PC-3 (cell line): ENCODE data around the gene MSANTD7. TPM values are rescaled to one million over a fixed set of nuclear protein-coding genes. Genes with fewer than 3 reads are reported as not detected.

Experiments
- ATAC-seq: fragments of 200-7000 bp; cut with Tn5 transposase; 2 replicates; pipeline ENCODE4 v1.9.1; 2020; ENCODE audit warnings: mild to moderate bottlenecking, moderate library complexity
- BruUV-seq: library from RNA; stranded (reverse); fragments of 400-500 nt; replicated peaks from 2 replicates; lab custom pipeline; 2021; lab: Mats Ljungman, UMichigan
- CTCF ChIA-PET: fragments of 300-600 bp; sonication (Branson Sonifier 250); formaldehyde crosslinking; loops from one replicate; lab custom pipeline; 2022; ENCODE audit warnings: antibody characterized with exemption; lab: Charles Lee
- POLR2A ChIA-PET: fragments of 300-600 bp; sonication (Branson Sonifier 250); formaldehyde crosslinking; loops from one replicate; lab custom pipeline; 2022; ENCODE audit warnings: antibody characterized with exemption; ENCODE audit not compliant: unreplicated experiment; lab: Charles Lee
- DNase-seq: peaks from one replicate; pipeline ENCODE4 v3.0.0-alpha.2; 2015
- H2AFZ ChIP-seq: fragments of 300-600 bp; sonication (generic); 2 replicates; pipeline ENCODE4 v1.6.0; 2016; ENCODE audit warnings: antibody characterized with exemption, low read length
- H3F3A ChIP-seq: fragments of 300-600 bp; sonication (generic); one replicate; pipeline ENCODE4 v1.6.0; 2017; ENCODE audit warnings: antibody characterized with exemption, low read length, control low read depth, mild to moderate bottlenecking; ENCODE audit not compliant: unreplicated experiment
- H3K27ac ChIP-seq: fragments of 300-600 bp; sonication (generic); 2 replicates; pipeline ENCODE4 v1.5.1; 2016; ENCODE audit warnings: mild to moderate bottlenecking, low read length
- H3K27me3 ChIP-seq: fragments of 300-600 bp; sonication (generic); 2 replicates; pipeline ENCODE4 v1.6.1; 2016; ENCODE audit warnings: low read length, mixed read lengths
- H3K36me3 ChIP-seq: fragments of 300-600 bp; sonication (generic); 2 replicates; pipeline ENCODE4 v1.6.1; 2016; ENCODE audit warnings: low read depth, mixed run types, low read length, mixed read lengths
- H3K4me1 ChIP-seq: fragments of 300-600 bp; sonication (generic); 2 replicates; pipeline ENCODE4 v1.5.1; 2016; ENCODE audit warnings: low read length; ENCODE audit not compliant: insufficient read depth
- H3K4me2 ChIP-seq: fragments of 300-600 bp; sonication (generic); 2 replicates; pipeline ENCODE4 v1.6.0; 2016; ENCODE audit warnings: low read length
- H3K4me3 ChIP-seq: fragments of 300-600 bp; sonication (generic); 2 replicates; pipeline ENCODE4 v1.5.1; 2016; ENCODE audit warnings: mild to moderate bottlenecking, low read length, mixed read lengths
- H3K79me2 ChIP-seq: fragments of 300-600 bp; sonication (generic); 2 replicates; pipeline ENCODE4 v1.6.1; 2017; ENCODE audit warnings: low read length, mixed read lengths
- H3K9ac ChIP-seq: fragments of 300-600 bp; sonication (generic); 2 replicates; pipeline ENCODE4 v1.6.0; 2016; ENCODE audit warnings: mild to moderate bottlenecking, low read length
- H3K9me2 ChIP-seq: fragments of 300-600 bp; sonication (generic); replicated peaks from 2 replicates; pipeline ENCODE4 v1.6.1; 2016; ENCODE audit warnings: mixed run types, low read length, mixed read lengths
- H3K9me3 ChIP-seq: fragments of 300-600 bp; sonication (generic); 2 replicates; pipeline ENCODE4 v1.6.1; 2016; ENCODE audit warnings: low read length, mixed read lengths
- H4K20me1 ChIP-seq: fragments of 300-600 bp; sonication (generic); 2 replicates; pipeline ENCODE4 v1.6.1; 2016; ENCODE audit warnings: low read length, mixed read lengths
- CTCF ChIP-seq: fragments of 300-600 bp; sonication (generic); conservative IDR thresholded peaks from 2 replicates; pipeline ENCODE4 v1.5.1; 2017; ENCODE audit warnings: antibody characterized with exemption, low read depth, mild to moderate bottlenecking, low read length
- EZH2 ChIP-seq: fragments of 300-600 bp; sonication (generic); IDR thresholded peaks from one replicate; pipeline ENCODE4 v1.6.1; 2017; ENCODE audit warnings: antibody characterized with exemption, mild to moderate bottlenecking, low read length; ENCODE audit not compliant: unreplicated experiment
- EZH2phosphoT487 ChIP-seq: fragments of 300-600 bp; sonication (generic); IDR thresholded peaks from 2 replicates; pipeline ENCODE4 v1.6.1; 2018; ENCODE audit warnings: mild to moderate bottlenecking, antibody characterized with exemption, low read length, borderline replicate concordance
- intact Hi-C: fragments of 100-400 bp; cut with micrococcal nuclease; formaldehyde crosslinking; loops from 2 replicates; pipeline ENCODE4 v1.9.0; 2023
- total RNA-seq: library from RNA; depleted of rRNA; stranded (reverse); fragments of >200 nt; gene quantifications from 2 replicates; pipeline ENCODE4 v1.2.3, GENCODE V29; 2014

Gene MSANTD7
- total RNA-seq, 1 experiment from 2014 or later = 10.7 TPM

- Histone ChIP-seq H2AFZ (no peak overlapping the region), H3K27me3 (no peaks in the 10 kb centered on the region), H4K20me1 (peaks cover 3% of the 10 kb centered on the region; the same call in 1 of the 2 replicates), H3K27ac (no peak overlapping the region), H3K79me2 (peaks cover 32% of the 10 kb centered on the region), H3K4me1 (peaks cover 6% of the 10 kb centered on the region; the same call in 1 of the 2 replicates), H3K9me2 (no peaks in the 10 kb centered on the region), H3K9me3 (no peaks in the 10 kb centered on the region), H3K36me3 (peaks cover 14% of the 10 kb centered on the region; the same call in 1 of the 2 replicates), H3F3A (no peaks in the 10 kb centered on the region), H3K9ac (no peak overlapping the region), H3K4me2 (no peak overlapping the region), H3K4me3 (no peak overlapping the region)
- DNase-seq (no peak), ATAC-seq (no peak)
- no TSS peak for BruUV-seq
- intact Hi-C loops = no loop called here
- no peak for TF ChIP-seq EZH2phosphoT487
- TF ChIP-seq EZH2 = no peak
- TF ChIP-seq CTCF = no peak
- CTCF ChIA-PET = no interaction called here
- POLR2A ChIA-PET = no interaction called here
These were observed 2.1 kb downstream of the MSANTD7 start for GRCh38 chr10:14840178-14840577.

- Histone ChIP-seq H3K9me2 (no peaks in the 10 kb centered on the region), H2AFZ (no peak overlapping the region), H3F3A (no peaks in the 10 kb centered on the region), H3K9me3 (no peaks in the 10 kb centered on the region), H4K20me1 (peaks cover 3% of the 10 kb centered on the region; the same call in 1 of the 2 replicates), H3K27me3 (no peaks in the 10 kb centered on the region), H3K9ac (no peak overlapping the region), H3K27ac (no peak overlapping the region), H3K4me3 (no peak overlapping the region), H3K4me2 (no peak overlapping the region), H3K4me1 (no peaks in the 10 kb centered on the region), H3K36me3 (peaks cover 14% of the 10 kb centered on the region; the same call in 1 of the 2 replicates), H3K79me2 (peaks cover 29% of the 10 kb centered on the region)
- DNase-seq = no peak
- TF ChIP-seq CTCF = no peak
- TF ChIP-seq EZH2 = no peak
- TF ChIP-seq EZH2phosphoT487 = no peak
- POLR2A ChIA-PET = no interaction called here
- intact Hi-C loops = no loop called here
- CTCF ChIA-PET = no interaction called here
- no TSS peak for BruUV-seq
- no peak for ATAC-seq
These were observed 5.4 kb downstream of the MSANTD7 start for GRCh38 chr10:14843327-14843988.

- peaks cover 14% of the 10 kb centered on the region for H3K79me2 ChIP-seq
- no peak overlapping the region for H3K9ac ChIP-seq
- no peak overlapping the region for H3K4me3 ChIP-seq
- intact Hi-C loops = no loop called here
- CTCF ChIA-PET = no interaction called here
- H3F3A ChIP-seq = no peaks in the 10 kb centered on the region
- no peak overlapping the region for H3K4me2 ChIP-seq
- POLR2A ChIA-PET = no interaction called here
- no peak for ATAC-seq
- no peak for DNase-seq
- H4K20me1 ChIP-seq = no peaks in the 10 kb centered on the region
- no peaks in the 10 kb centered on the region for H3K27me3 ChIP-seq
- H3K9me2 ChIP-seq = no peaks in the 10 kb centered on the region
- H3K4me1 ChIP-seq = no peaks in the 10 kb centered on the region
- no peak overlapping the region for H3K27ac ChIP-seq
- no TSS peak for BruUV-seq
- H2AFZ ChIP-seq = no peak overlapping the region
- H3K9me3 ChIP-seq = no peaks in the 10 kb centered on the region
- peaks cover 18% of the 10 kb centered on the region; the same call in 1 of the 2 replicates for H3K36me3 ChIP-seq
- no peak for TF ChIP-seq EZH2
- TF ChIP-seq CTCF = no peak
- TF ChIP-seq EZH2phosphoT487 = no peak
These were observed 6.8 kb downstream of the MSANTD7 start for GRCh38 chr10:14844948-14845347.
